Vagina (tissue), 2 donors: ENCODE measurements around the gene PECR.

Experiments
- POLR2A ChIP-seq, 2 donors: fragments of 450-650 bp; IDR thresholded peaks; one replicate each; pipeline ENCODE4 v1.6.1; 2017; ENCODE audit warnings: antibody characterized with exemption in 2 of 2, mild to moderate bottlenecking in 2 of 2, moderate library complexity in 2 of 2
- TF ChIP-seq, protein P1 (sequence below), 3 experiments: fragments of 450-650 bp in 2 of 3; fragments of 200-600 bp in 1 of 3; sonication (generic) in 1 of 3; IDR thresholded peaks; one replicate each; pipeline ENCODE4 v1.5.1; 2017 to 2019; ENCODE audit warnings: antibody characterized with exemption in 3 of 3, mild to moderate bottlenecking in 2 of 3, moderate library complexity in 2 of 3

DNA sequence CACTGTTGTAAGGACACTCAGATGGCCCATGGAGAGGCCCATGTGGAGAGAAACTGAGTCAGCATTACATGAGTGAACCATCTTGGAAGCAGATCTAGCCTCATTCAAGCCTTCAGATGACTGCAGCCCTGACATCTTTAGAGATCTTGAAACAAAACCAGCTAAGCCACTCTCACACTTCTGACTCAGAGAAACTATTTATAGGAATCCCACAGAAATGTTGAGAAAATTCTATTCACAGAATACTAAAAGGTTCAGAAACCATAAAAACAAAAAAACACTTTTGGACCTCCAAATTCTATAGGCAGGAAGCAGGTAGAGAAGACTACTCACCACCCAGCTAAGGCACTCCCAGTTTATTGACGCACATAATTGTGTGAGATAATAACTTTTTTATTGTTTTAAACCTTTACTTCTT, 8.8 kb upstream of the PECR start:
- TF ChIP-seq, protein P1, sequence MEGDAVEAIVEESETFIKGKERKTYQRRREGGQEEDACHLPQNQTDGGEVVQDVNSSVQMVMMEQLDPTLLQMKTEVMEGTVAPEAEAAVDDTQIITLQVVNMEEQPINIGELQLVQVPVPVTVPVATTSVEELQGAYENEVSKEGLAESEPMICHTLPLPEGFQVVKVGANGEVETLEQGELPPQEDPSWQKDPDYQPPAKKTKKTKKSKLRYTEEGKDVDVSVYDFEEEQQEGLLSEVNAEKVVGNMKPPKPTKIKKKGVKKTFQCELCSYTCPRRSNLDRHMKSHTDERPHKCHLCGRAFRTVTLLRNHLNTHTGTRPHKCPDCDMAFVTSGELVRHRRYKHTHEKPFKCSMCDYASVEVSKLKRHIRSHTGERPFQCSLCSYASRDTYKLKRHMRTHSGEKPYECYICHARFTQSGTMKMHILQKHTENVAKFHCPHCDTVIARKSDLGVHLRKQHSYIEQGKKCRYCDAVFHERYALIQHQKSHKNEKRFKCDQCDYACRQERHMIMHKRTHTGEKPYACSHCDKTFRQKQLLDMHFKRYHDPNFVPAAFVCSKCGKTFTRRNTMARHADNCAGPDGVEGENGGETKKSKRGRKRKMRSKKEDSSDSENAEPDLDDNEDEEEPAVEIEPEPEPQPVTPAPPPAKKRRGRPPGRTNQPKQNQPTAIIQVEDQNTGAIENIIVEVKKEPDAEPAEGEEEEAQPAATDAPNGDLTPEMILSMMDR (IDR thresholded peaks at IDR 0.05) = no peak
- no peak for TF ChIP-seq POLR2A (IDR thresholded peaks at IDR 0.05)
